ENCODE results near the gene STK17B. TPM values are rescaled to one million over a fixed set of nuclear protein-coding genes. Genes with fewer than 3 reads are reported as not detected.

STK17B gene
- total and polyA plus RNA-seq, 10 of the 15 experiments (the other 5 are each of a cell fraction or from before 2014, with no cell fraction given) = 21.2 to 108 (median 53.7) TPM

- TF ChIP-seq, protein P1, sequence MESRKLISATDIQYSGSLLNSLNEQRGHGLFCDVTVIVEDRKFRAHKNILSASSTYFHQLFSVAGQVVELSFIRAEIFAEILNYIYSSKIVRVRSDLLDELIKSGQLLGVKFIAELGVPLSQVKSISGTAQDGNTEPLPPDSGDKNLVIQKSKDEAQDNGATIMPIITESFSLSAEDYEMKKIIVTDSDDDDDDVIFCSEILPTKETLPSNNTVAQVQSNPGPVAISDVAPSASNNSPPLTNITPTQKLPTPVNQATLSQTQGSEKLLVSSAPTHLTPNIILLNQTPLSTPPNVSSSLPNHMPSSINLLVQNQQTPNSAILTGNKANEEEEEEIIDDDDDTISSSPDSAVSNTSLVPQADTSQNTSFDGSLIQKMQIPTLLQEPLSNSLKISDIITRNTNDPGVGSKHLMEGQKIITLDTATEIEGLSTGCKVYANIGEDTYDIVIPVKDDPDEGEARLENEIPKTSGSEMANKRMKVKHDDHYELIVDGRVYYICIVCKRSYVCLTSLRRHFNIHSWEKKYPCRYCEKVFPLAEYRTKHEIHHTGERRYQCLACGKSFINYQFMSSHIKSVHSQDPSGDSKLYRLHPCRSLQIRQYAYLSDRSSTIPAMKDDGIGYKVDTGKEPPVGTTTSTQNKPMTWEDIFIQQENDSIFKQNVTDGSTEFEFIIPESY (IDR thresholded peaks at IDR 0.05) = 0 out of 2 replicates have a peak, but pooled peaks have one; percentile 52
- TF ChIP-seq, protein P2, sequence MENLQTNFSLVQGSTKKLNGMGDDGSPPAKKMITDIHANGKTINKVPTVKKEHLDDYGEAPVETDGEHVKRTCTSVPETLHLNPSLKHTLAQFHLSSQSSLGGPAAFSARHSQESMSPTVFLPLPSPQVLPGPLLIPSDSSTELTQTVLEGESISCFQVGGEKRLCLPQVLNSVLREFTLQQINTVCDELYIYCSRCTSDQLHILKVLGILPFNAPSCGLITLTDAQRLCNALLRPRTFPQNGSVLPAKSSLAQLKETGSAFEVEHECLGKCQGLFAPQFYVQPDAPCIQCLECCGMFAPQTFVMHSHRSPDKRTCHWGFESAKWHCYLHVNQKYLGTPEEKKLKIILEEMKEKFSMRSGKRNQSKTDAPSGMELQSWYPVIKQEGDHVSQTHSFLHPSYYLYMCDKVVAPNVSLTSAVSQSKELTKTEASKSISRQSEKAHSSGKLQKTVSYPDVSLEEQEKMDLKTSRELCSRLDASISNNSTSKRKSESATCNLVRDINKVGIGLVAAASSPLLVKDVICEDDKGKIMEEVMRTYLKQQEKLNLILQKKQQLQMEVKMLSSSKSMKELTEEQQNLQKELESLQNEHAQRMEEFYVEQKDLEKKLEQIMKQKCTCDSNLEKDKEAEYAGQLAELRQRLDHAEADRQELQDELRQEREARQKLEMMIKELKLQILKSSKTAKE (IDR thresholded peaks at IDR 0.05; ENCODE audit: low read depth, poor library complexity, severe bottlenecking) = no peak
- TF ChIP-seq, protein P3, sequence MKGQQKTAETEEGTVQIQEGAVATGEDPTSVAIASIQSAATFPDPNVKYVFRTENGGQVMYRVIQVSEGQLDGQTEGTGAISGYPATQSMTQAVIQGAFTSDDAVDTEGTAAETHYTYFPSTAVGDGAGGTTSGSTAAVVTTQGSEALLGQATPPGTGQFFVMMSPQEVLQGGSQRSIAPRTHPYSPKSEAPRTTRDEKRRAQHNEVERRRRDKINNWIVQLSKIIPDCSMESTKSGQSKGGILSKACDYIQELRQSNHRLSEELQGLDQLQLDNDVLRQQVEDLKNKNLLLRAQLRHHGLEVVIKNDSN (IDR thresholded peaks at IDR 0.05; ENCODE audit: borderline replicate concordance, extremely low read length, insufficient read depth, low read depth, low read length) = peak; percentile 26
- TF ChIP-seq STAT1 (conservative IDR thresholded peaks at IDR 0.05) (no peak), RFX5 (IDR thresholded peaks at IDR 0.05; ENCODE audit: low read depth, low read length) (no peak), SIN3A (IDR thresholded peaks at IDR 0.05; ENCODE audit: low read depth, low read length) (no peak), NR2C1 (IDR thresholded peaks at IDR 0.05) (no peak), SREBF2 (IDR thresholded peaks at IDR 0.05; ENCODE audit: low read length) (no peak), BRCA1 (IDR thresholded peaks at IDR 0.05; ENCODE audit: low read depth, low read length) (no peak), KDM1A (IDR thresholded peaks at IDR 0.05; ENCODE audit: borderline replicate concordance) (no peak), EZH2 (IDR thresholded peaks at IDR 0.05; ENCODE audit: borderline replicate concordance, control insufficient read depth, low read depth, low read length) (no peak), CBX3 (IDR thresholded peaks at IDR 0.05; ENCODE audit: borderline replicate concordance, low read depth) (peak; percentile 95; the same call in 1 of the 2 replicates), ZNF622 (IDR thresholded peaks at IDR 0.05) (no peak), NFYB (IDR thresholded peaks at IDR 0.05; ENCODE audit: insufficient read depth, low read depth, low read length) (no peak), TAF1 (IDR thresholded peaks at IDR 0.05; ENCODE audit: borderline replicate concordance, low read depth, low read length) (no peak), MYB (IDR thresholded peaks at IDR 0.05; ENCODE audit: borderline replicate concordance, low read depth, low read length) (no peak), MEF2B (IDR thresholded peaks at IDR 0.05; ENCODE audit: partially characterized antibody, poor library complexity, severe bottlenecking) (no peak), E2F8 (IDR thresholded peaks at IDR 0.05; ENCODE audit: low read depth, partially characterized antibody) (no peak)
- TF ChIP-seq, protein P4, sequence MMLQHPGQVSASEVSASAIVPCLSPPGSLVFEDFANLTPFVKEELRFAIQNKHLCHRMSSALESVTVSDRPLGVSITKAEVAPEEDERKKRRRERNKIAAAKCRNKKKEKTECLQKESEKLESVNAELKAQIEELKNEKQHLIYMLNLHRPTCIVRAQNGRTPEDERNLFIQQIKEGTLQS (IDR thresholded peaks at IDR 0.05; ENCODE audit: borderline replicate concordance, extremely low read depth, low read depth, low read length) = no peak
Measured at GRCh38 chr2:196130039-196130825, 41.1 kb downstream of the STK17B start (continued).

All from GM12878 (cell line).